Measurements from ENCODE around the gene OSBPL2.

OSBPL2 gene

GRCh38 chr20:62309947-62310756 lies 71.8 kb downstream of the OSBPL2 start:
- no peak for TF ChIP-seq CTCF (IDR thresholded peaks at IDR 0.05; ENCODE audit: insufficient read depth, missing control alignments)
- no peak for FAIRE-seq

GRCh38 chr20:62310757-62311121 lies 72.4 kb downstream of the OSBPL2 start:
- DNase-seq (ENCODE audit: insufficient read length, low spot score) (no peak), FAIRE-seq (no peak)
- no peak for TF ChIP-seq CTCF (IDR thresholded peaks at IDR 0.05; ENCODE audit: insufficient read depth, missing control alignments)

More at GRCh38 chr20:62309947-62310756, 71.8 kb downstream of the OSBPL2 start:
- no peak for DNase-seq (ENCODE audit: insufficient read length, low spot score)

- no peak for TF ChIP-seq CTCF (IDR thresholded peaks at IDR 0.05; ENCODE audit: insufficient read depth, missing control alignments)
- FAIRE-seq = no peak
- DNase-seq (ENCODE audit: insufficient read length, low spot score) = no peak
Observed at GRCh38 chr20:62311150-62311549, 72.8 kb downstream of the OSBPL2 start.

GRCh38 chr20:62311832-62312661 lies 73.7 kb downstream of the OSBPL2 start:
- no peak for FAIRE-seq
- TF ChIP-seq CTCF (IDR thresholded peaks at IDR 0.05; ENCODE audit: insufficient read depth, missing control alignments) = no peak

GRCh38 chr20:62312662-62312977 lies 74.3 kb downstream of the OSBPL2 start:
- FAIRE-seq (no peak), DNase-seq (ENCODE audit: insufficient read length, low spot score) (no peak)
- TF ChIP-seq CTCF (IDR thresholded peaks at IDR 0.05; ENCODE audit: insufficient read depth, missing control alignments) = no peak

More at GRCh38 chr20:62311832-62312661, 73.7 kb downstream of the OSBPL2 start:
- no peak for DNase-seq (ENCODE audit: insufficient read length, low spot score)

GRCh38 chr20:62313021-62313420 lies 74.7 kb downstream of the OSBPL2 start:
- TF ChIP-seq CTCF (IDR thresholded peaks at IDR 0.05; ENCODE audit: insufficient read depth, missing control alignments) = no peak
- FAIRE-seq = no peak
- no peak for DNase-seq (ENCODE audit: insufficient read length, low spot score)
